ENCODE results near the gene SPOP.

Gene SPOP

GRCh38 chr17:49592263-49592662, 85.6 kb downstream of the SPOP start:
- TF ChIP-seq ZNF600 (tag by site-specific recombination; IDR thresholded peaks at IDR 0.05) (no peak), ZNF518A (tag by site-specific recombination; conservative IDR thresholded peaks at IDR 0.05; ENCODE audit: low read depth) (no peak), ZBTB44 (tag by site-specific recombination; IDR thresholded peaks at IDR 0.05) (no peak), ZSCAN5A (tag by site-specific recombination; IDR thresholded peaks at IDR 0.05) (no peak)
- Histone ChIP-seq H3K9me3 (ENCODE audit: control insufficient read depth, insufficient read depth, low read depth, low read length) (no peaks in the 10 kb centered on the region), H3K36me3 (ENCODE audit: control insufficient read depth in 2 of 2, insufficient read depth in 1 of 2, low read length in 2 of 2) (peaks cover 4 to 22% of the 10 kb centered on the region in 2 experiments), H3K27ac (ENCODE audit: extremely low read depth, low read depth, low read length) (no peak overlapping the region), H3K4me3 (ENCODE audit: low read depth, low read length) (no peak overlapping the region), H3K4me1 (ENCODE audit: control insufficient read depth, insufficient read depth, low read length) (no peaks in the 10 kb centered on the region)
- ChIA-PET POLR2A (no interaction called here), CTCF (interaction anchor here (2.3 kb wide), 1 partner anchor 104 kb away, joined by 7 read pairs; no protein-coding TSS in a partner anchor)

GRCh38 chr17:49590874-49591273, 87.0 kb downstream of the SPOP start:
- no peak overlapping the region for H3K4me3 ChIP-seq (ENCODE audit: low read depth, low read length)
- H3K4me1 ChIP-seq (ENCODE audit: control insufficient read depth, insufficient read depth, low read length) = no peaks in the 10 kb centered on the region
- H3K36me3 ChIP-seq (ENCODE audit: control insufficient read depth in 2 of 2, insufficient read depth in 1 of 2, low read length in 2 of 2) = peaks cover 0 to 8% of the 10 kb centered on the region in 2 experiments; a peak in 2 of 3 replicates
- no peaks in the 10 kb centered on the region for H3K9me3 ChIP-seq (ENCODE audit: control insufficient read depth, insufficient read depth, low read depth, low read length)
- ChIA-PET CTCF (no interaction called here), POLR2A (no interaction called here)
- TF ChIP-seq ZNF513 (tag by site-specific recombination; IDR thresholded peaks at IDR 0.05) = no peak
- TF ChIP-seq ZNF362 (tag by site-specific recombination; IDR thresholded peaks at IDR 0.05) = no peak
- TF ChIP-seq ZNF23 (tag by site-specific recombination; IDR thresholded peaks at IDR 0.05; ENCODE audit: borderline replicate concordance) = no peak
- no peak for TF ChIP-seq ZNF350 (tag by site-specific recombination; IDR thresholded peaks at IDR 0.05)
- no peak for TF ChIP-seq YY2 (tag by site-specific recombination; IDR thresholded peaks at IDR 0.05)
- TF ChIP-seq ZNF544 (tag by site-specific recombination; IDR thresholded peaks at IDR 0.05) = no peak
- no peak overlapping the region for H3K27ac ChIP-seq (ENCODE audit: extremely low read depth, low read depth, low read length)

- Histone ChIP-seq H3K36me3 (ENCODE audit: control insufficient read depth in 2 of 2, insufficient read depth in 1 of 2, low read length in 2 of 2) (peaks cover 0 to 3% of the 10 kb centered on the region in 2 experiments; a peak in 2 of 3 replicates), H3K4me1 (ENCODE audit: control insufficient read depth, insufficient read depth, low read length) (no peaks in the 10 kb centered on the region), H3K4me3 (ENCODE audit: low read depth, low read length) (no peak overlapping the region), H3K9me3 (ENCODE audit: control insufficient read depth, insufficient read depth, low read depth, low read length) (no peaks in the 10 kb centered on the region), H3K27ac (ENCODE audit: extremely low read depth, low read depth, low read length) (no peak overlapping the region)
- ChIA-PET CTCF (no interaction called here), POLR2A (no interaction called here)
- TF ChIP-seq ZNF837 (tag by site-specific recombination; IDR thresholded peaks at IDR 0.05) (no peak), ZNF580 (tag by site-specific recombination; IDR thresholded peaks at IDR 0.05) (no peak)
Measured at GRCh38 chr17:49589577-49589927, 88.3 kb downstream of the SPOP start.
